Skeletal muscle cell (primary cell): ENCODE results near the gene NPHS1.
"Not testable (repeated sequence)": the region's sequence is repeated elsewhere in the genome, so short reads cannot be mapped to it uniquely, and the experiment has no call there.

Experiments used
- DNase-seq: peaks from one replicate; pipeline ENCODE4 v3.0.0-alpha.2; 2010; ENCODE audit warnings: low read depth
- H3K4me3 ChIP-seq: 2 replicates; pipeline ENCODE4 v1.5.1; 2011; ENCODE audit warnings: low read depth, mild to moderate bottlenecking, control low read depth, low read length, moderate library complexity

The NPHS1 gene

GRCh38 chr19:35828692-35829301 lies 23.5 kb downstream of the NPHS1 start:
- peak; percentile 10 for DNase-seq
- no peak overlapping the region for H3K4me3 ChIP-seq

- DNase-seq: no peak
- no peak overlapping the region for H3K4me3 ChIP-seq
Measured at GRCh38 chr19:35824150-35824549, 28.2 kb downstream of the NPHS1 start.

GRCh38 chr19:35822579-35822978 lies 29.7 kb downstream of the NPHS1 start:
- H3K4me3 ChIP-seq: no peak overlapping the region
- no peak for DNase-seq

GRCh38 chr19:35818445-35818844 lies 33.9 kb downstream of the NPHS1 start:
- DNase-seq: no peak
- H3K4me3 ChIP-seq: no peak overlapping the region

- no peak for DNase-seq
- no peak overlapping the region for H3K4me3 ChIP-seq
Measured at GRCh38 chr19:35816846-35817245, 35.5 kb downstream of the NPHS1 start.

GRCh38 chr19:35816262-35816661 lies 36.0 kb downstream of the NPHS1 start:
- DNase-seq: no peak
- no peak overlapping the region for H3K4me3 ChIP-seq

GRCh38 chr19:35813043-35813890 lies 39.0 kb downstream of the NPHS1 start:
- H3K4me3 ChIP-seq: no peak overlapping the region
- DNase-seq: no peak

GRCh38 chr19:35812220-35813042 lies 39.9 kb downstream of the NPHS1 start, which contains the start of gene PRODH2:
Gene PRODH2 (minus strand): TSS chr19:35812845. CDS start chr19:35812805, 40 bp downstream.
- DNase-seq: no peak

GRCh38 chr19:35811317-35812219 lies 40.7 kb downstream of the NPHS1 start:
- no peak for DNase-seq

More at GRCh38 chr19:35812220-35813042, 39.9 kb downstream of the NPHS1 start, which contains the start of gene PRODH2:
- no peak within 1 kb of the TSS for H3K4me3 ChIP-seq

GRCh38 chr19:35807633-35808032 lies 44.7 kb downstream of the NPHS1 start:
- no peak overlapping the region for H3K4me3 ChIP-seq
- no peak for DNase-seq

More at GRCh38 chr19:35811317-35812219, 40.7 kb downstream of the NPHS1 start:
- H3K4me3 ChIP-seq: no peak overlapping the region

- no peak overlapping the region for H3K4me3 ChIP-seq
- DNase-seq: no peak
Measured at GRCh38 chr19:35806597-35806996, 45.7 kb downstream of the NPHS1 start.

GRCh38 chr19:35805526-35806102 lies 46.7 kb downstream of the NPHS1 start:
- DNase-seq: no peak
- H3K4me3 ChIP-seq: no peak overlapping the region

- H3K4me3 ChIP-seq: no peak overlapping the region
- no peak for DNase-seq
Measured at GRCh38 chr19:35801828-35802227, 50.5 kb downstream of the NPHS1 start.

GRCh38 chr19:35797663-35798062 lies 54.6 kb downstream of the NPHS1 start:
- no peak for DNase-seq
- no peak overlapping the region for H3K4me3 ChIP-seq

GRCh38 chr19:35796645-35797542 lies 55.4 kb downstream of the NPHS1 start:
- no peak overlapping the region for H3K4me3 ChIP-seq

GRCh38 chr19:35795564-35795963 lies 56.7 kb downstream of the NPHS1 start:
- H3K4me3 ChIP-seq, DNase-seq: not testable (repeated sequence)

More at GRCh38 chr19:35796645-35797542, 55.4 kb downstream of the NPHS1 start:
- no peak for DNase-seq

- no peak overlapping the region for H3K4me3 ChIP-seq
- DNase-seq: no peak
Measured at GRCh38 chr19:35793381-35794165, 58.7 kb downstream of the NPHS1 start.
